GM23338 (cell line): Measurements from ENCODE around the gene FGD4. TPM values are rescaled to one million over a fixed set of nuclear protein-coding genes. Genes with fewer than 3 reads are reported as not detected.

ENCODE experiments used
- ATAC-seq: fragments of 200-7000 bp; cut with Tn5 transposase; 3 replicates; pipeline ENCODE4 v1.9.1; 2020
- DNase-seq: peaks from one replicate; pipeline ENCODE4 v3.0.0-alpha.2; 2015; ENCODE audit warnings: low spot score
- H2AFZ ChIP-seq: fragments of 200-600 bp; sonication (generic); 2 replicates; pipeline ENCODE4 v1.8.0; 2016; ENCODE audit warnings: antibody characterized with exemption, mild to moderate bottlenecking, moderate library complexity
- H3F3A ChIP-seq: fragments of 200-600 bp; sonication (generic); replicated peaks from 2 replicates; pipeline ENCODE4 v1.8.0; 2017; ENCODE audit warnings: antibody characterized with exemption, mixed run types, low read depth
- H3K27ac ChIP-seq: fragments of 200-600 bp; sonication (generic); 2 replicates; pipeline ENCODE4 v1.6.1; 2016; ENCODE audit warnings: low read depth
- H3K27me3 ChIP-seq: fragments of 200-600 bp; sonication (generic); 2 replicates; pipeline ENCODE4 v1.8.0; 2016; ENCODE audit warnings: mild to moderate bottlenecking, mixed run types, moderate library complexity; ENCODE audit not compliant: insufficient read depth
- H3K36me3 ChIP-seq: fragments of 200-600 bp; sonication (generic); 2 replicates; pipeline ENCODE4 v1.8.0; 2016; ENCODE audit warnings: mild to moderate bottlenecking; ENCODE audit not compliant: insufficient read depth
- H3K4me1 ChIP-seq: fragments of 200-600 bp; sonication (generic); 2 replicates; pipeline ENCODE4 v1.8.0; 2016; ENCODE audit warnings: mild to moderate bottlenecking, moderate library complexity; ENCODE audit not compliant: insufficient read depth
- H3K4me2 ChIP-seq: fragments of 200-600 bp; sonication (generic); 2 replicates; pipeline ENCODE4 v1.7.1; 2017; ENCODE audit warnings: mixed run types
- H3K4me3 ChIP-seq: fragments of 200-600 bp; sonication (generic); 2 replicates; pipeline ENCODE4 v1.6.1; 2016; ENCODE audit warnings: mixed run types
- H3K79me2 ChIP-seq: fragments of 200-600 bp; sonication (generic); replicated peaks from 2 replicates; pipeline ENCODE4 v1.8.0; 2017; ENCODE audit warnings: mild to moderate bottlenecking; ENCODE audit not compliant: insufficient read depth
- H3K9me2 ChIP-seq: fragments of 200-600 bp; sonication (generic); 2 replicates; pipeline ENCODE4 v1.8.0; 2017; ENCODE audit not compliant: insufficient read depth
- H4K20me1 ChIP-seq: fragments of 200-600 bp; sonication (generic); replicated peaks from 2 replicates; pipeline ENCODE4 v1.8.0; 2017; ENCODE audit warnings: mild to moderate bottlenecking; ENCODE audit not compliant: insufficient read depth
- H3K27ac Mint-ChIP-seq: 2 replicates; pipeline ENCODE4 v1.8.0; 2020; ENCODE audit warnings: inconsistent platforms, mild to moderate bottlenecking, moderate library complexity, mixed read lengths
- H3K27me3 Mint-ChIP-seq: 3 replicates; pipeline ENCODE4 v1.8.0; 2022; ENCODE audit warnings: low read depth, mild to moderate bottlenecking, moderate library complexity, mixed read lengths, inconsistent platforms; ENCODE audit not compliant: insufficient read depth, poor library complexity
- H3K36me3 Mint-ChIP-seq: 3 replicates; pipeline ENCODE4 v1.8.0; 2021; ENCODE audit warnings: low read depth, mild to moderate bottlenecking, inconsistent platforms, moderate library complexity, mixed read lengths
- H3K4me1 Mint-ChIP-seq: 3 replicates; pipeline ENCODE4 v1.8.0; 2020; ENCODE audit warnings: mild to moderate bottlenecking, inconsistent platforms, mixed read lengths
- H3K4me3 Mint-ChIP-seq: 3 replicates; pipeline ENCODE4 v1.8.0; 2021; ENCODE audit warnings: moderate library complexity, mild to moderate bottlenecking, inconsistent platforms, mixed read lengths
- H3K9me3 Mint-ChIP-seq: 3 replicates; pipeline ENCODE4 v1.8.0; 2020; ENCODE audit warnings: moderate library complexity, mild to moderate bottlenecking, inconsistent platforms, mixed read lengths
- CREB1 ChIP-seq: fragments of 250-450 bp; sonication (Bioruptor Pico); IDR thresholded peaks from 2 replicates; pipeline ENCODE4 v1.5.0; 2020; ENCODE audit warnings: low read depth, mild to moderate bottlenecking, moderate library complexity
- CTCF ChIP-seq, 2 experiments: fragments of 200-600 bp in 1 of 2; sonication (generic) in 1 of 2; conservative IDR thresholded peaks; 2 replicates each; pipeline versions ENCODE4 v1.5.1 to v1.6.1; 2016 to 2017; ENCODE audit warnings: antibody characterized with exemption in 2 of 2, low read depth in 2 of 2, mild to moderate bottlenecking in 2 of 2, moderate library complexity in 1 of 2
- ETS1 ChIP-seq: IDR thresholded peaks from 2 replicates; pipeline ENCODE4 v1.6.1; 2016; ENCODE audit warnings: antibody characterized with exemption
- EZH2 ChIP-seq: fragments of 200-600 bp; sonication (generic); IDR thresholded peaks from one replicate; pipeline ENCODE4 v1.8.0; 2017; ENCODE audit warnings: antibody characterized with exemption, mild to moderate bottlenecking, low read depth; ENCODE audit not compliant: unreplicated experiment
- EZH2phosphoT487 ChIP-seq: fragments of 200-600 bp; sonication (generic); IDR thresholded peaks from one replicate; pipeline ENCODE4 v1.8.1; 2018; ENCODE audit warnings: antibody characterized with exemption; ENCODE audit not compliant: unreplicated experiment
- NANOG ChIP-seq: IDR thresholded peaks from 2 replicates; pipeline ENCODE4 v1.6.1; 2016; ENCODE audit warnings: antibody characterized with exemption, borderline replicate concordance
- POLR2AphosphoS5 ChIP-seq: IDR thresholded peaks from 2 replicates; pipeline ENCODE4 v1.6.1; 2016; ENCODE audit warnings: antibody characterized with exemption, low read depth
- STAT1 ChIP-seq: IDR thresholded peaks from one replicate; pipeline ENCODE4 v1.6.1; 2016; ENCODE audit warnings: antibody characterized with exemption; ENCODE audit not compliant: unreplicated experiment
- ZNF114 ChIP-seq: fragments of 250-450 bp; sonication (Bioruptor Pico); IDR thresholded peaks from 2 replicates; pipeline ENCODE4 v1.5.0; 2020; ENCODE audit warnings: mild to moderate bottlenecking, moderate library complexity
- polyA plus RNA-seq: library from polyadenylated mRNA; unstranded; fragments of >200 nt; fragmentation: Nextera tagmentation; extraction: Ambion mirVana; gene quantifications from 2 replicates; pipeline ENCODE4 v1.2.1, GENCODE V29; 2016
- total RNA-seq: library from RNA; depleted of rRNA; stranded (reverse); fragments of >200 nt; shearing (Covaris generic); gene quantifications from 2 replicates; pipeline ENCODE4 v1.2.3, GENCODE V29; 2014

FGD4 gene
- total and polyA plus RNA-seq, 2 experiments from 2014 or later, result 24.3 to 54.3 TPM

GRCh38 chr12:32454866-32455265 lies 55.5 kb downstream of the FGD4 start:
- no peaks in the 10 kb centered on the region for H3K27me3 ChIP-seq
- Mint-ChIP-seq H3K4me3 (peak overlapping the region; percentile 63), H3K4me1 (peaks cover 70% of the 10 kb centered on the region), H3K27ac (peak overlapping the region; percentile 97), H3K36me3 (peaks cover 18% of the 10 kb centered on the region), H3K27me3 (peaks cover 4% of the 10 kb centered on the region), H3K9me3 (no peaks in the 10 kb centered on the region; the same call in 2 of the 3 replicates)
- DNase-seq (peak; percentile 90), ATAC-seq (peak; percentile 82)
- peak overlapping the region; percentile 94 for H3K27ac ChIP-seq
- peak overlapping the region; percentile 22 for H3K4me3 ChIP-seq
- H3K9me2 ChIP-seq, result no peaks in the 10 kb centered on the region
- no peaks in the 10 kb centered on the region for H4K20me1 ChIP-seq
- TF ChIP-seq ETS1 (no peak), EZH2phosphoT487 (no peak), NANOG (peak; percentile 89), ZNF114 (no peak), STAT1 (no peak), CREB1 (no peak), POLR2AphosphoS5 (no peak)
- H2AFZ ChIP-seq, result no peak overlapping the region
- H3F3A ChIP-seq, result no peaks in the 10 kb centered on the region
- H3K4me1 ChIP-seq, result peaks cover 55% of the 10 kb centered on the region
- peaks cover 76% of the 10 kb centered on the region for H3K79me2 ChIP-seq
- peak overlapping the region; percentile 37 for H3K4me2 ChIP-seq
- H3K36me3 ChIP-seq, result no peaks in the 10 kb centered on the region

GRCh38 chr12:32455607-32456071 lies 56.3 kb downstream of the FGD4 start:
- H3K36me3 ChIP-seq, result no peaks in the 10 kb centered on the region
- peak overlapping the region; percentile 65 for H3K4me3 Mint-ChIP-seq
- no peak overlapping the region for H2AFZ ChIP-seq
- no peaks in the 10 kb centered on the region for H3F3A ChIP-seq
- H3K27me3 Mint-ChIP-seq, result peaks cover 4% of the 10 kb centered on the region
- peak; percentile 76 for DNase-seq
- H3K4me2 ChIP-seq, result peak overlapping the region; percentile 35
- peaks cover 76% of the 10 kb centered on the region for H3K79me2 ChIP-seq
- peaks cover 66% of the 10 kb centered on the region for H3K4me1 Mint-ChIP-seq
- no peak for TF ChIP-seq POLR2AphosphoS5
- TF ChIP-seq EZH2phosphoT487, result no peak
- no peak for TF ChIP-seq STAT1
- peak; percentile 57 to 95 for TF ChIP-seq CTCF (conservative IDR thresholded peaks at IDR 0.05; ENCODE audit: low read depth in 2 of 2)
- TF ChIP-seq EZH2, result no peak
- no peak for TF ChIP-seq ZNF114
- peaks cover 21% of the 10 kb centered on the region for H3K36me3 Mint-ChIP-seq
- ATAC-seq, result no peak
- H3K27ac Mint-ChIP-seq, result peak overlapping the region; percentile 98
- peak overlapping the region; percentile 8; the same call in 1 of the 2 replicates for H3K4me3 ChIP-seq
- no peaks in the 10 kb centered on the region for H4K20me1 ChIP-seq
- H3K9me2 ChIP-seq, result no peaks in the 10 kb centered on the region
- peaks cover 54% of the 10 kb centered on the region for H3K4me1 ChIP-seq
- H3K27ac ChIP-seq, result peak overlapping the region; percentile 86
- no peaks in the 10 kb centered on the region for H3K27me3 ChIP-seq
- H3K9me3 Mint-ChIP-seq, result no peaks in the 10 kb centered on the region; the same call in 2 of the 3 replicates
